ENCODE data around the gene NDUFA13.

Gene NDUFA13

GRCh38 chr19:19489804-19490204 is 26.2 kb upstream of the NDUFA13 start:
- no peak for DNase-seq

- DNase-seq: peak; percentile 77
Measured at GRCh38 chr19:19490214-19490968, 25.6 kb upstream of the NDUFA13 start.

GRCh38 chr19:19491321-19492025 is 24.6 kb upstream of the NDUFA13 start:
- DNase-seq: no peak

- DNase-seq: no peak
Measured at GRCh38 chr19:19492026-19492610, 23.9 kb upstream of the NDUFA13 start.

- DNase-seq: no peak
Measured at GRCh38 chr19:19493841-19494546, 22.0 kb upstream of the NDUFA13 start.

GRCh38 chr19:19495614-19496603 is 20.1 kb upstream of the NDUFA13 start:
- no peak for DNase-seq

GRCh38 chr19:19498255-19498991 is 17.6 kb upstream of the NDUFA13 start:
- no peak for DNase-seq

GRCh38 chr19:19499272-19499995 is 16.6 kb upstream of the NDUFA13 start:
- DNase-seq: no peak

- DNase-seq: no peak
Measured at GRCh38 chr19:19500975-19501644, 14.9 kb upstream of the NDUFA13 start.

- DNase-seq: no peak
Measured at GRCh38 chr19:19501798-19502197, 14.2 kb upstream of the NDUFA13 start.

- no peak for DNase-seq
Measured at GRCh38 chr19:19502281-19502680, 13.7 kb upstream of the NDUFA13 start.

GRCh38 chr19:19502808-19503602 is 13.0 kb upstream of the NDUFA13 start:
- no peak for DNase-seq

- no peak for DNase-seq
Measured at GRCh38 chr19:19504754-19505668, 11.0 kb upstream of the NDUFA13 start.

GRCh38 chr19:19505669-19506326 is 10.2 kb upstream of the NDUFA13 start:
- DNase-seq: no peak

GRCh38 chr19:19506592-19506991 is 9.4 kb upstream of the NDUFA13 start:
- no peak for DNase-seq

- no peak for DNase-seq
Measured at GRCh38 chr19:19507354-19507753, 8.7 kb upstream of the NDUFA13 start.

GRCh38 chr19:19508217-19508616 is 7.8 kb upstream of the NDUFA13 start:
- no peak for DNase-seq

- DNase-seq: no peak
Measured at GRCh38 chr19:19510432-19510831, 5.6 kb upstream of the NDUFA13 start.
